Panc1 (cell line): ENCODE measurements around the gene NPAS4.

ENCODE experiments used
- CTCF ChIP-seq: fragments of 450-650 bp; IDR thresholded peaks from 2 replicates; pipeline ENCODE4 v1.5.1; 2017; ENCODE audit warnings: mild to moderate bottlenecking
- POLR2AphosphoS5 ChIP-seq: IDR thresholded peaks from 2 replicates; pipeline ENCODE4 v1.6.1; 2012; ENCODE audit warnings: mild to moderate bottlenecking, low read depth, low read length, moderate library complexity

DNA sequence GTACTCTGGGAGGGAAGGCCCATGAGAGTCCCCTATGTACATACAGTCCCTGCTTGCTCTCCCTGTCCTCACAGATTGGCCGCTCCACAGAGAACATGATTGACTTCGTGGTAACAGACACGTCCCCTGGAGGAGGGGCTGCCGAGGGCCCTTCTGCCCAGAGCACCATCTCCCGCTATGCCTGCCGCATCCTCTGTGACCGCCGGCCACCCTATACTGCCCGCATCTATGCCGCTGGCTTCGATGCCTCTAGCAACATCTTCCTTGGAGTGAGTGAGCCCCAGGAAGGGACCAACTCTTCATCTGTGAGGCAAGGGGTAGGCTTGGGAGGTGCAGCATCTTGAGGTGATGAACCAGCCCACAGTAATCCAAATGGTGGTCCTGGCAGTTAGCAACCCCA is 52.3 kb downstream of the NPAS4 start:
- TF ChIP-seq CTCF (no peak), POLR2AphosphoS5 (no peak)
